GM10248 (cell line): Measurements from ENCODE around the gene TMEM135.

ENCODE experiments used
- CTCF ChIA-PET: fragments of 300-600 bp; sonication (Branson Sonifier 250); formaldehyde crosslinking; extraction: SDS; loops from one replicate; lab custom pipeline; 2021; ENCODE audit warnings: antibody characterized with exemption; lab: Yijun Ruan, JAX
- POLR2A ChIA-PET: fragments of 350-650 bp; sonication (Branson Sonifier 250); formaldehyde crosslinking; extraction: SDS; loops from one replicate; lab custom pipeline; 2020; ENCODE audit warnings: antibody characterized with exemption; lab: Yijun Ruan, JAX
- DNase-seq: peaks from one replicate; pipeline ENCODE4 v3.0.0; 2012; ENCODE audit errors: extremely low spot score
- CTCF ChIP-seq: IDR thresholded peaks from 2 replicates; pipeline ENCODE4 v1.5.1; 2012; ENCODE audit warnings: mild to moderate bottlenecking, low read depth; ENCODE audit errors: extremely low read depth, missing control alignments, control extremely low read depth

The TMEM135 gene

GRCh38 chr11:87230995-87231394 lies 193.3 kb downstream of the TMEM135 start:
- ChIA-PET CTCF (interaction anchor here (1.4 kb wide), 1 partner anchor 9 kb away, joined by 4 read pairs; no protein-coding TSS in a partner anchor), POLR2A (no interaction called here)
- DNase-seq, result no peak
- TF ChIP-seq CTCF, result no peak

GRCh38 chr11:87232320-87232719 lies 194.6 kb downstream of the TMEM135 start:
- ChIA-PET CTCF (interaction anchor here (1.2 kb wide), 2 partner anchors 8 to 84 kb away, joined by 3 to 6 read pairs; no protein-coding TSS in a partner anchor), POLR2A (no interaction called here)

DNA sequence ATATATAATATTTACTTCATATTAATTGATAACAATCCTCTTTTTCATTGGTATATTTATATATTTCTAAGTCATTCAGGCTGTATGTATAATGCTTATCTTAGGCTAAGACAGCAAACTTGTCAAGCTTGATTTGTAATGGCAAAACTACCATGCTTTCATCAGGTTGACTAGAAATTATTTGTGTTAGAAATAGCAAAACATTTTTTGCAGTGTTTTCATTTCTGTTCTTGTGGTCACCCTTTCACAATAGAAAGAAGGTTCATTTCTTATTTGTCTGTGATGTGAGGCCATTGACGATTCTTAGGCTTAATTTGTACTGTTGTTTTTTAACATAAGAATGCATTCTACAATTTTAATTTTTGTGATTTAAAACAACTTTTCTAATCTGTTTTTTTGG lies 197.6 kb downstream of the TMEM135 start:
- ChIA-PET CTCF (no interaction called here), POLR2A (no interaction called here)
- TF ChIP-seq CTCF, result no peak
- no peak for DNase-seq

More at GRCh38 chr11:87232320-87232719, 194.6 kb downstream of the TMEM135 start:
- no peak for TF ChIP-seq CTCF
- no peak for DNase-seq

- DNase-seq, result no peak
- no peak for TF ChIP-seq CTCF
- POLR2A ChIA-PET, result no interaction called here
- CTCF ChIA-PET, result no interaction called here
Observed at GRCh38 chr11:87236368-87236767, 198.6 kb downstream of the TMEM135 start.

DNA sequence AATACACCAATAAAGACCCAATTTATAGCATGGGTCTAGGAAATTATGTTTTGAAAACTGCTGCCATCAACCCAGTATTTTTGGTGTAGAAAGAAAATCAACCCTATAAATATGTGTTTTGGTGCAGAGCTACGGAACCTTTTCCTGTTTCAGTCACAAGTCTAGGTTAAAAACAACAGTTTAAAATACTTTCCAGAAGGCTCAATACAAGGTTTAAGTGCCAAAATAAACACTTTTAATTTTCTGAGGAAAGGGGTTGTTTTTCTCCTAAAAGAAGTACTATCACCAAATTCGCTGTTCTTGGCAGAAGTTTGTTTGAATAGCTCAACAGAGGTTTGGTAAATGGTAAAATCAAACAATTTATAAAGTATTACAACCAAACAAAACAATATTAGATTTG lies 201.3 kb downstream of the TMEM135 start:
- ChIA-PET CTCF (interaction anchor here (1.3 kb wide), 1 partner anchor 8 kb away, joined by 4 read pairs; no protein-coding TSS in a partner anchor), POLR2A (no interaction called here)
- DNase-seq, result no peak
- no peak for TF ChIP-seq CTCF

DNA sequence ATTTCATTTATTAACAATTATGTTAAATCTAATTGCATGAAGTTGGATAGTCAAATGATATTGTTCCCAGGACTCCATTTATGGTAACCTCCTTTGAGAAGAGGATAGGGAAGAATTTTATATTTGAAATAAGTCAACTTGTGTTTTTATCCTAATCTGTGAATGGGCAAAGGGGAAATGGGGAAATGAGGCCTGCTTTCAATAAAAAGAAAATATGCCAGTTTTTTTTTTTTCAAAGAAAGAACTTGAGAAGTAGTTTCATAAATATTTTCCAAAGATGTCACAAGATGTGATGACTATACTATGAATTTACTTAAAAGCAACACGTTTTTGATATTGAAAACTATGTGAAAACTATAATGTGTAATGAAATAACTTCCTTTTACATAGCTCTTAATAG lies 201.8 kb downstream of the TMEM135 start:
- CTCF ChIA-PET, result interaction anchor here (1.3 kb wide), 1 partner anchor 9 kb away, joined by 4 read pairs; no protein-coding TSS in a partner anchor
- POLR2A ChIA-PET, result no interaction called here
- no peak for DNase-seq
- no peak for TF ChIP-seq CTCF
